Breast epithelium (tissue), 3 donors: ENCODE data around the gene SPON1.

Source experiments
- CTCF ChIP-seq, 3 donors: fragments of 450-650 bp; IDR thresholded peaks; one replicate each; pipeline ENCODE4 v1.5.1; 2016 to 2017; ENCODE audit warnings: antibody characterized with exemption in 3 of 3, mild to moderate bottlenecking in 3 of 3, moderate library complexity in 3 of 3
- POLR2AphosphoS5 ChIP-seq, 3 donors: sonication (generic); formaldehyde crosslinking; IDR thresholded peaks; one replicate each; pipeline ENCODE4 v1.6.1; 2017; ENCODE audit warnings: antibody characterized with exemption in 3 of 3

- TF ChIP-seq POLR2AphosphoS5 (IDR thresholded peaks at IDR 0.05) (no peak), CTCF (IDR thresholded peaks at IDR 0.05) (no peak)
These were observed 221.8 kb downstream of the SPON1 start for GRCh38 chr11:14184028-14184940.
